DND-41 (cell line): Measurements from ENCODE around the gene SLC1A4.

ENCODE experiments used
- EZH2 ChIP-seq: IDR thresholded peaks from 3 replicates; pipeline ENCODE4 v1.6.1; 2012; ENCODE audit warnings: borderline replicate concordance, low read depth, mild to moderate bottlenecking, moderate library complexity, low read length, inconsistent platforms; ENCODE audit not compliant: severe bottlenecking
- TF ChIP-seq, protein P1 (sequence below): IDR thresholded peaks from 2 replicates; pipeline ENCODE4 v1.5.1; 2012; ENCODE audit warnings: borderline replicate concordance, low read length, moderate library complexity, mild to moderate bottlenecking; ENCODE audit not compliant: poor library complexity, severe bottlenecking; ENCODE audit errors: extremely low read depth

- TF ChIP-seq, protein P1, sequence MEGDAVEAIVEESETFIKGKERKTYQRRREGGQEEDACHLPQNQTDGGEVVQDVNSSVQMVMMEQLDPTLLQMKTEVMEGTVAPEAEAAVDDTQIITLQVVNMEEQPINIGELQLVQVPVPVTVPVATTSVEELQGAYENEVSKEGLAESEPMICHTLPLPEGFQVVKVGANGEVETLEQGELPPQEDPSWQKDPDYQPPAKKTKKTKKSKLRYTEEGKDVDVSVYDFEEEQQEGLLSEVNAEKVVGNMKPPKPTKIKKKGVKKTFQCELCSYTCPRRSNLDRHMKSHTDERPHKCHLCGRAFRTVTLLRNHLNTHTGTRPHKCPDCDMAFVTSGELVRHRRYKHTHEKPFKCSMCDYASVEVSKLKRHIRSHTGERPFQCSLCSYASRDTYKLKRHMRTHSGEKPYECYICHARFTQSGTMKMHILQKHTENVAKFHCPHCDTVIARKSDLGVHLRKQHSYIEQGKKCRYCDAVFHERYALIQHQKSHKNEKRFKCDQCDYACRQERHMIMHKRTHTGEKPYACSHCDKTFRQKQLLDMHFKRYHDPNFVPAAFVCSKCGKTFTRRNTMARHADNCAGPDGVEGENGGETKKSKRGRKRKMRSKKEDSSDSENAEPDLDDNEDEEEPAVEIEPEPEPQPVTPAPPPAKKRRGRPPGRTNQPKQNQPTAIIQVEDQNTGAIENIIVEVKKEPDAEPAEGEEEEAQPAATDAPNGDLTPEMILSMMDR, result no peak
- no peak for TF ChIP-seq EZH2
These were observed 29.0 kb downstream of the SLC1A4 start for GRCh38 chr2:65018141-65018582.
